Measurements from ENCODE around the gene SRXN1.

Gene SRXN1

GRCh38 chr20:626579-626978 is 26.4 kb downstream of the SRXN1 start:
- no peaks in the 10 kb centered on the region for H3K9me3 ChIP-seq (ENCODE audit: control insufficient read depth, insufficient read depth, low read depth, low read length)
- H3K4me3 ChIP-seq (ENCODE audit: low read depth, low read length), result no peak overlapping the region
- peaks cover 9% of the 10 kb centered on the region for H3K4me1 ChIP-seq (ENCODE audit: control insufficient read depth, insufficient read depth, low read length)
- H3K27ac ChIP-seq (ENCODE audit: low read depth, low read length), result no peak overlapping the region
- 0 out of 2 replicates have a peak, but pooled peaks cover 4% of the 10 kb centered on the region for H3K27me3 ChIP-seq (ENCODE audit: control insufficient read depth, insufficient read depth, low read length)
- H3K36me3 ChIP-seq (ENCODE audit: control insufficient read depth, insufficient read depth, low read length), result no peaks in the 10 kb centered on the region
- no peak overlapping the region for H3K9ac ChIP-seq (ENCODE audit: low read length)

GRCh38 chr20:625360-625932 is 27.6 kb downstream of the SRXN1 start:
- no peak overlapping the region for H3K4me3 ChIP-seq (ENCODE audit: low read depth, low read length)
- no peak overlapping the region for H3K9ac ChIP-seq (ENCODE audit: low read length)
- 0 out of 2 replicates have a peak, but pooled peaks cover 4% of the 10 kb centered on the region for H3K27me3 ChIP-seq (ENCODE audit: control insufficient read depth, insufficient read depth, low read length)
- no peak overlapping the region for H3K27ac ChIP-seq (ENCODE audit: low read depth, low read length)
- no peaks in the 10 kb centered on the region for H3K9me3 ChIP-seq (ENCODE audit: control insufficient read depth, insufficient read depth, low read depth, low read length)
- peaks cover 17% of the 10 kb centered on the region for H3K4me1 ChIP-seq (ENCODE audit: control insufficient read depth, insufficient read depth, low read length)
- no peaks in the 10 kb centered on the region for H3K36me3 ChIP-seq (ENCODE audit: control insufficient read depth, insufficient read depth, low read length)

- Histone ChIP-seq H3K9ac (ENCODE audit: low read length) (no peak overlapping the region), H3K36me3 (ENCODE audit: control insufficient read depth, insufficient read depth, low read length) (no peaks in the 10 kb centered on the region), H3K4me1 (ENCODE audit: control insufficient read depth, insufficient read depth, low read length) (peaks cover 17% of the 10 kb centered on the region), H3K27me3 (ENCODE audit: control insufficient read depth, insufficient read depth, low read length) (0 out of 2 replicates have a peak, but pooled peaks cover 4% of the 10 kb centered on the region), H3K4me3 (ENCODE audit: low read depth, low read length) (no peak overlapping the region), H3K27ac (ENCODE audit: low read depth, low read length) (no peak overlapping the region), H3K9me3 (ENCODE audit: control insufficient read depth, insufficient read depth, low read depth, low read length) (no peaks in the 10 kb centered on the region)
Measured at GRCh38 chr20:623704-624103, 29.3 kb downstream of the SRXN1 start.

- peaks cover 17% of the 10 kb centered on the region for H3K4me1 ChIP-seq (ENCODE audit: control insufficient read depth, insufficient read depth, low read length)
- H3K27me3 ChIP-seq (ENCODE audit: control insufficient read depth, insufficient read depth, low read length), result 0 out of 2 replicates have a peak, but pooled peaks cover 4% of the 10 kb centered on the region
- peaks cover 6% of the 10 kb centered on the region for H3K9me3 ChIP-seq (ENCODE audit: control insufficient read depth, insufficient read depth, low read depth, low read length)
- H3K27ac ChIP-seq (ENCODE audit: low read depth, low read length), result no peak overlapping the region
- H3K4me3 ChIP-seq (ENCODE audit: low read depth, low read length), result no peak overlapping the region
- no peak overlapping the region for H3K9ac ChIP-seq (ENCODE audit: low read length)
- no peaks in the 10 kb centered on the region for H3K36me3 ChIP-seq (ENCODE audit: control insufficient read depth, insufficient read depth, low read length)
Measured at GRCh38 chr20:623021-623420, 30.0 kb downstream of the SRXN1 start.

GRCh38 chr20:622161-622560 is 30.8 kb downstream of the SRXN1 start:
- Histone ChIP-seq H3K27ac (ENCODE audit: low read depth, low read length) (no peak overlapping the region), H3K4me1 (ENCODE audit: control insufficient read depth, insufficient read depth, low read length) (peaks cover 17% of the 10 kb centered on the region), H3K36me3 (ENCODE audit: control insufficient read depth, insufficient read depth, low read length) (no peaks in the 10 kb centered on the region), H3K4me3 (ENCODE audit: low read depth, low read length) (no peak overlapping the region), H3K27me3 (ENCODE audit: control insufficient read depth, insufficient read depth, low read length) (0 out of 2 replicates have a peak, but pooled peaks cover 4% of the 10 kb centered on the region), H3K9me3 (ENCODE audit: control insufficient read depth, insufficient read depth, low read depth, low read length) (peaks cover 11% of the 10 kb centered on the region), H3K9ac (ENCODE audit: low read length) (no peak overlapping the region)

GRCh38 chr20:621125-621756 is 31.8 kb downstream of the SRXN1 start:
- Histone ChIP-seq H3K27me3 (ENCODE audit: control insufficient read depth, insufficient read depth, low read length) (0 out of 2 replicates have a peak, but pooled peaks cover under 1% of the 10 kb centered on the region), H3K27ac (ENCODE audit: low read depth, low read length) (no peak overlapping the region), H3K4me1 (ENCODE audit: control insufficient read depth, insufficient read depth, low read length) (peaks cover 17% of the 10 kb centered on the region), H3K9me3 (ENCODE audit: control insufficient read depth, insufficient read depth, low read depth, low read length) (peaks cover 11% of the 10 kb centered on the region), H3K36me3 (ENCODE audit: control insufficient read depth, insufficient read depth, low read length) (no peaks in the 10 kb centered on the region), H3K9ac (ENCODE audit: low read length) (no peak overlapping the region), H3K4me3 (ENCODE audit: low read depth, low read length) (no peak overlapping the region)

GRCh38 chr20:620246-620645 is 32.8 kb downstream of the SRXN1 start:
- no peak overlapping the region for H3K9ac ChIP-seq (ENCODE audit: low read length)
- H3K9me3 ChIP-seq (ENCODE audit: control insufficient read depth, insufficient read depth, low read depth, low read length), result peaks cover 11% of the 10 kb centered on the region
- no peak overlapping the region for H3K4me3 ChIP-seq (ENCODE audit: low read depth, low read length)
- H3K27ac ChIP-seq (ENCODE audit: low read depth, low read length), result no peak overlapping the region
- H3K36me3 ChIP-seq (ENCODE audit: control insufficient read depth, insufficient read depth, low read length), result no peaks in the 10 kb centered on the region
- H3K4me1 ChIP-seq (ENCODE audit: control insufficient read depth, insufficient read depth, low read length), result peaks cover 17% of the 10 kb centered on the region
- no peaks in the 10 kb centered on the region for H3K27me3 ChIP-seq (ENCODE audit: control insufficient read depth, insufficient read depth, low read length)

GRCh38 chr20:618980-619379 is 34.0 kb downstream of the SRXN1 start:
- H3K27ac ChIP-seq (ENCODE audit: low read depth, low read length), result no peak overlapping the region
- peaks cover 11% of the 10 kb centered on the region for H3K9me3 ChIP-seq (ENCODE audit: control insufficient read depth, insufficient read depth, low read depth, low read length)
- no peaks in the 10 kb centered on the region for H3K36me3 ChIP-seq (ENCODE audit: control insufficient read depth, insufficient read depth, low read length)
- no peak overlapping the region for H3K4me3 ChIP-seq (ENCODE audit: low read depth, low read length)
- H3K4me1 ChIP-seq (ENCODE audit: control insufficient read depth, insufficient read depth, low read length), result peaks cover 17% of the 10 kb centered on the region
- no peak overlapping the region for H3K9ac ChIP-seq (ENCODE audit: low read length)
- H3K27me3 ChIP-seq (ENCODE audit: control insufficient read depth, insufficient read depth, low read length), result no peaks in the 10 kb centered on the region

GRCh38 chr20:617934-618690 is 34.9 kb downstream of the SRXN1 start:
- Histone ChIP-seq H3K27ac (ENCODE audit: low read depth, low read length) (no peak overlapping the region), H3K36me3 (ENCODE audit: control insufficient read depth, insufficient read depth, low read length) (no peaks in the 10 kb centered on the region), H3K4me1 (ENCODE audit: control insufficient read depth, insufficient read depth, low read length) (peaks cover 15% of the 10 kb centered on the region), H3K9me3 (ENCODE audit: control insufficient read depth, insufficient read depth, low read depth, low read length) (peaks cover 11% of the 10 kb centered on the region), H3K27me3 (ENCODE audit: control insufficient read depth, insufficient read depth, low read length) (no peaks in the 10 kb centered on the region), H3K9ac (ENCODE audit: low read length) (no peak overlapping the region), H3K4me3 (ENCODE audit: low read depth, low read length) (no peak overlapping the region)

- Histone ChIP-seq H3K9me3 (ENCODE audit: control insufficient read depth, insufficient read depth, low read depth, low read length) (peaks cover 11% of the 10 kb centered on the region), H3K9ac (ENCODE audit: low read length) (no peak overlapping the region), H3K27ac (ENCODE audit: low read depth, low read length) (no peak overlapping the region), H3K4me3 (ENCODE audit: low read depth, low read length) (no peak overlapping the region), H3K27me3 (ENCODE audit: control insufficient read depth, insufficient read depth, low read length) (peaks cover 24% of the 10 kb centered on the region), H3K4me1 (ENCODE audit: control insufficient read depth, insufficient read depth, low read length) (peaks cover 14% of the 10 kb centered on the region), H3K36me3 (ENCODE audit: control insufficient read depth, insufficient read depth, low read length) (no peaks in the 10 kb centered on the region)
Measured at GRCh38 chr20:615514-615913, 37.5 kb downstream of the SRXN1 start.

- no peaks in the 10 kb centered on the region for H3K36me3 ChIP-seq (ENCODE audit: control insufficient read depth, insufficient read depth, low read length)
- no peak overlapping the region for H3K9ac ChIP-seq (ENCODE audit: low read length)
- peaks cover 50% of the 10 kb centered on the region for H3K27me3 ChIP-seq (ENCODE audit: control insufficient read depth, insufficient read depth, low read length)
- no peaks in the 10 kb centered on the region for H3K9me3 ChIP-seq (ENCODE audit: control insufficient read depth, insufficient read depth, low read depth, low read length)
- no peak overlapping the region for H3K27ac ChIP-seq (ENCODE audit: low read depth, low read length)
- H3K4me1 ChIP-seq (ENCODE audit: control insufficient read depth, insufficient read depth, low read length), result peaks cover 21% of the 10 kb centered on the region
- H3K4me3 ChIP-seq (ENCODE audit: low read depth, low read length), result peak overlapping the region; percentile 17; the same call in 1 of the 2 replicates
Measured at GRCh38 chr20:611843-612185, 41.2 kb downstream of the SRXN1 start.
